ENCODE measurements around the gene CDC25A. TPM values are rescaled to one million over a fixed set of nuclear protein-coding genes. Genes with fewer than 3 reads are reported as not detected.

Gene CDC25A
- 1 to 10 TPM; 7.4 TPM for total RNA-seq
- 1 to 10 TPM; 8.0 to 9.7 TPM for polyA plus RNA-seq (ENCODE audit: insufficient read length in 2 of 2)
- long read RNA-seq, donor 1, partial matches to known transcripts = 0 of 2 reads
- long read RNA-seq, donor 1, other reads (novel, unspliced or antisense) = 0 of 2 reads
- long read RNA-seq, donor 2 = 0 reads
- long read RNA-seq, donor 3, partial matches to known transcripts = 0 of 2 reads
- long read RNA-seq, donor 3, other reads (novel, unspliced or antisense) = 0 of 2 reads
- long read RNA-seq, donor 4, partial matches to known transcripts = 0 of 1 reads
- long read RNA-seq, donor 4, other reads (novel, unspliced or antisense) = 0 of 1 reads

GRCh38 chr3:48188266-48189201 lies at the start of gene CDC25A:
CDC25A (minus strand) TSS chr3:48188417; CDS start chr3:48187947, 470 bp downstream.
- Histone ChIP-seq H3K9me3 (ENCODE audit: control insufficient read depth, insufficient read depth, low read length) (no peaks in the 10 kb centered on the region), H3K27ac (ENCODE audit: low read depth, low read length) (peak within 1 kb of the TSS; percentile 82), H3K36me3 (ENCODE audit: control insufficient read depth, insufficient read depth, low read length) (peaks cover 11% of the 10 kb centered on the region), H3K27me3 (ENCODE audit: control insufficient read depth, insufficient read depth, low read length) (no peaks in the 10 kb centered on the region), H3K4me3 (ENCODE audit: low read depth, low read length) (peak within 1 kb of the TSS; percentile 65), H3K4me1 (ENCODE audit: control insufficient read depth, insufficient read depth, low read length) (peaks cover 14% of the 10 kb centered on the region)
- peak; percentile 87 to 99 (median 98) for DNase-seq (ENCODE audit: low read depth in 4 of 6, low spot score in 6 of 6)
- WGBS (ENCODE audit: insufficient coverage) = 4% methylated on average over 42 of the region's 44 CpGs

- no CpG with 5 or more reads among the region's 1 CpG for WGBS (ENCODE audit: insufficient coverage)
- H3K36me3 ChIP-seq (ENCODE audit: control insufficient read depth, insufficient read depth, low read length) = no peaks in the 10 kb centered on the region
- H3K27ac ChIP-seq (ENCODE audit: low read depth, low read length) = no peak overlapping the region
- no peak for DNase-seq (ENCODE audit: low read depth in 4 of 6, low spot score in 6 of 6)
- peaks cover 17% of the 10 kb centered on the region for H3K4me1 ChIP-seq (ENCODE audit: control insufficient read depth, insufficient read depth, low read length)
- no peak overlapping the region for H3K4me3 ChIP-seq (ENCODE audit: low read depth, low read length)
- H3K27me3 ChIP-seq (ENCODE audit: control insufficient read depth, insufficient read depth, low read length) = no peaks in the 10 kb centered on the region
- no peaks in the 10 kb centered on the region for H3K9me3 ChIP-seq (ENCODE audit: control insufficient read depth, insufficient read depth, low read length)
These were observed 48.3 kb upstream of the CDC25A start for GRCh38 chr3:48236531-48236930.

GRCh38 chr3:48233542-48233941 lies 45.3 kb upstream of the CDC25A start:
- Histone ChIP-seq H3K9me3 (ENCODE audit: control insufficient read depth, insufficient read depth, low read length) (no peaks in the 10 kb centered on the region), H3K27ac (ENCODE audit: low read depth, low read length) (no peak overlapping the region), H3K27me3 (ENCODE audit: control insufficient read depth, insufficient read depth, low read length) (no peaks in the 10 kb centered on the region), H3K4me1 (ENCODE audit: control insufficient read depth, insufficient read depth, low read length) (peaks cover 4% of the 10 kb centered on the region), H3K4me3 (ENCODE audit: low read depth, low read length) (no peak overlapping the region), H3K36me3 (ENCODE audit: control insufficient read depth, insufficient read depth, low read length) (no peaks in the 10 kb centered on the region)
- WGBS (ENCODE audit: insufficient coverage) = 86% methylated on average over 1 of the region's 2 CpGs
- no peak for DNase-seq (ENCODE audit: low read depth in 4 of 6, low spot score in 6 of 6)

GRCh38 chr3:48232734-48233133 lies 44.5 kb upstream of the CDC25A start:
- H3K27me3 ChIP-seq (ENCODE audit: control insufficient read depth, insufficient read depth, low read length) = no peaks in the 10 kb centered on the region
- no peaks in the 10 kb centered on the region for H3K9me3 ChIP-seq (ENCODE audit: control insufficient read depth, insufficient read depth, low read length)
- 8% methylated on average over 5 of the region's 6 CpGs for WGBS (ENCODE audit: insufficient coverage)
- DNase-seq (ENCODE audit: low read depth in 4 of 6, low spot score in 6 of 6) = peak in 2 of 6 donors; percentile 80 to 84
- no peak overlapping the region for H3K27ac ChIP-seq (ENCODE audit: low read depth, low read length)
- H3K4me1 ChIP-seq (ENCODE audit: control insufficient read depth, insufficient read depth, low read length) = peaks cover 4% of the 10 kb centered on the region
- H3K36me3 ChIP-seq (ENCODE audit: control insufficient read depth, insufficient read depth, low read length) = no peaks in the 10 kb centered on the region
- H3K4me3 ChIP-seq (ENCODE audit: low read depth, low read length) = no peak overlapping the region

- Histone ChIP-seq H3K27me3 (ENCODE audit: control insufficient read depth, insufficient read depth, low read length) (no peaks in the 10 kb centered on the region), H3K9me3 (ENCODE audit: control insufficient read depth, insufficient read depth, low read length) (no peaks in the 10 kb centered on the region), H3K36me3 (ENCODE audit: control insufficient read depth, insufficient read depth, low read length) (no peaks in the 10 kb centered on the region), H3K4me1 (ENCODE audit: control insufficient read depth, insufficient read depth, low read length) (peaks cover 4% of the 10 kb centered on the region), H3K4me3 (ENCODE audit: low read depth, low read length) (no peak overlapping the region), H3K27ac (ENCODE audit: low read depth, low read length) (no peak overlapping the region)
- DNase-seq (ENCODE audit: low read depth in 4 of 6, low spot score in 6 of 6) = no peak
- WGBS (ENCODE audit: insufficient coverage) = 67% methylated on average over 4 of the region's 4 CpGs
These were observed 44.0 kb upstream of the CDC25A start for GRCh38 chr3:48232232-48232631.

- no peak for DNase-seq (ENCODE audit: low read depth in 4 of 6, low spot score in 6 of 6)
- Histone ChIP-seq H3K4me3 (ENCODE audit: low read depth, low read length) (no peak overlapping the region), H3K9me3 (ENCODE audit: control insufficient read depth, insufficient read depth, low read length) (no peaks in the 10 kb centered on the region), H3K27me3 (ENCODE audit: control insufficient read depth, insufficient read depth, low read length) (no peaks in the 10 kb centered on the region), H3K27ac (ENCODE audit: low read depth, low read length) (no peak overlapping the region), H3K4me1 (ENCODE audit: control insufficient read depth, insufficient read depth, low read length) (no peaks in the 10 kb centered on the region), H3K36me3 (ENCODE audit: control insufficient read depth, insufficient read depth, low read length) (no peaks in the 10 kb centered on the region)
- WGBS (ENCODE audit: insufficient coverage) = 47% methylated on average over 3 of the region's 3 CpGs
These were observed 38.7 kb upstream of the CDC25A start for GRCh38 chr3:48226939-48227338.

DNA sequence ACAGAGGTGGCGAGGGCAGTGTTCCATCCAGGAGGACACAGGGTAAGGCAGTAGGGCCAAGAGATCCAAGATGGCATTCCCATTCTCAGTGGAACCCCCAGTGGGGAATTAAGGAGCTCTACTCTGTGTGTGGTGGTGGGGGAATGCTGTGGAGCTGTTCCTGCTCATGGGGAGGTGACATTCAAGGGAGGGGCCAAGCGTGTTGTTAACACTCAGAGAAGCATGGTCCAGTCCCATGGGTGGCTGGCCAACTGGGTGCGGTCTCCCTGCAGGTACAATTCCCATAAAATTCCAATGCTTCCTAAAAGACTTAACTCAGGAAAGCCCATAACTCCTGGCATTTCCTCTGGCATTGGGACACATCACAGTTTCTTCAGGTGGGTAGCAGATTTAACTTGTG lies 37.4 kb upstream of the CDC25A start:
- Histone ChIP-seq H3K36me3 (ENCODE audit: control insufficient read depth, insufficient read depth, low read length) (no peaks in the 10 kb centered on the region), H3K27me3 (ENCODE audit: control insufficient read depth, insufficient read depth, low read length) (no peaks in the 10 kb centered on the region), H3K9me3 (ENCODE audit: control insufficient read depth, insufficient read depth, low read length) (no peaks in the 10 kb centered on the region), H3K4me3 (ENCODE audit: low read depth, low read length) (no peak overlapping the region), H3K4me1 (ENCODE audit: control insufficient read depth, insufficient read depth, low read length) (no peaks in the 10 kb centered on the region), H3K27ac (ENCODE audit: low read depth, low read length) (no peak overlapping the region)
- DNase-seq (ENCODE audit: low read depth in 4 of 6, low spot score in 6 of 6) = no peak
- 100% methylated on average over 1 of the region's 3 CpGs for WGBS (ENCODE audit: insufficient coverage)

DNA sequence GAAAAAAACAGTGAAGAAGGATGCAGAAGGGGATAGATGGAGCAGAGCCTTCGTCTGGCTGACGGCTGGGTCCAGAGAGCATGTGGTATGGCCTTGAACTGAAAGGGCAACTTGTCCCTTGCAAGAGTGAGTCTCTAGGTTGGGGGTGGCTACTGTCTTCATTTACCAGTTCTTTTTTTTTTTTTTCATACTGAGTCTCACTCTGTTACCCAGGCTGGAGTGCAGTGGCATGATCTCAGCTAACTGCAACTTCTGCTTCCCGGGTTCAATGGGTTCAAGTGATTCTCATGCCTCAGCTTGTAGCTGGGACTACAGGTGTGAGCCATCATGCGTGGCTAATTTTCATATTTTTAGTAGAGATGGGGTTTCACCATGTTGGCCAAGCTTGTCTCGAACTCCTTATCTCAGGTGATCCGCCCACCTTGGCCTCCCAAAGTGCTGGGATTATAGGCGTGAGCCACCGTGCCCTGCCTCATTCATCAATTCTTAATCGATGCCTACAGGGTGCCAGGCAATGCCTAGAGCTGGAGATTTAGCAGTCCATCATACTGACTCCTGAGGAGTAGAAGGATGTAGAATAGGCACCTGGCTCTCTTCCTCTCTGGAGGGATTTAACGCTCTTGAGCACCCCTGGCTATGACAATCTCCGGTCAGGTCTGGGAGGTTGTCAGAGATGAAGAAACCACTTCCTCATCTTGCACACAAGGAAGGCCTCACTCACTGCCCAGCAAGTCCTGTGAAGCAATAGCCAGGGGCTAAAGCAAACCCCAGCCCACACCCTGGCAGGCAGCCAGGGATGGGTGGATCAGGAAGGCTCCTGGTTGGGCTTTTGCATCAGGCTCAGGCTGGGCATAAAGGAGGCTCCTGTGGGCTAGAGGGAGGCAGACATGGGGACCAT lies 34.6 kb upstream of the CDC25A start, which contains the start of gene CAMP:
Gene CAMP (plus strand): TSS at position 880 of the 898 bp plus-strand sequence. CDS start 17 bp downstream, at position 897.
- Histone ChIP-seq H3K27ac (ENCODE audit: low read depth, low read length) (no peak within 1 kb of the TSS), H3K9me3 (ENCODE audit: control insufficient read depth, insufficient read depth, low read length) (no peaks in the 10 kb centered on the region), H3K4me3 (ENCODE audit: low read depth, low read length) (no peak within 1 kb of the TSS), H3K4me1 (ENCODE audit: control insufficient read depth, insufficient read depth, low read length) (no peaks in the 10 kb centered on the region), H3K27me3 (ENCODE audit: control insufficient read depth, insufficient read depth, low read length) (no peaks in the 10 kb centered on the region), H3K36me3 (ENCODE audit: control insufficient read depth, insufficient read depth, low read length) (no peaks in the 10 kb centered on the region)
- 73% methylated on average over 4 of the region's 11 CpGs for WGBS (ENCODE audit: insufficient coverage)
- no peak for DNase-seq (ENCODE audit: low read depth in 4 of 6, low spot score in 6 of 6)

DNA sequence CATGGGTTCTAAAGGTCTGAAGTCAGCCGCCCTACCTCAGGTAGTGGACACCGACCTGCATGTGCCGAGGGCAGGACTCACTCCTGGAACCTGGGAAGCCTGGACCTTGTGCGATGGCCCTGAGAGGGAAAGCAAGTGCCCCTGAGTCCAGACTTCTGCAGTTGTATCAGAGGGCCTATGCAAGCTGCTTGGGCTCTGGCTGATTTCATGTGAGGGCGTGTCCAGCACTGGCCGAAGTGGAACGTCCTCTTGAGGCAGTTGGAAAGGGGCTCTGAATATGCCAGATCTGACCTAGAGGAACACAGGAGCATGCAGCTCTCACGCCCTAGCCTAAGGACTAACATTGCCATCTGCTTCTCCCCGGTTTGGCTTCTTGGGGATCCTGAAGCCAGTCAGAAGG lies 32.5 kb upstream of the CDC25A start:
- WGBS (ENCODE audit: insufficient coverage) = 87% methylated on average over 9 of the region's 9 CpGs
- Histone ChIP-seq H3K4me3 (ENCODE audit: low read depth, low read length) (no peak overlapping the region), H3K4me1 (ENCODE audit: control insufficient read depth, insufficient read depth, low read length) (peaks cover 2% of the 10 kb centered on the region), H3K36me3 (ENCODE audit: control insufficient read depth, insufficient read depth, low read length) (no peaks in the 10 kb centered on the region), H3K27ac (ENCODE audit: low read depth, low read length) (no peak overlapping the region), H3K27me3 (ENCODE audit: control insufficient read depth, insufficient read depth, low read length) (no peaks in the 10 kb centered on the region), H3K9me3 (ENCODE audit: control insufficient read depth, insufficient read depth, low read length) (no peaks in the 10 kb centered on the region)
- no peak for DNase-seq (ENCODE audit: low read depth in 4 of 6, low spot score in 6 of 6)

All from spinal cord (tissue), 10 donors.